Measurements from ENCODE around the gene C5AR1.
"Not testable (repeated sequence)": the region's sequence is repeated elsewhere in the genome, so short reads cannot be mapped to it uniquely, and the experiment has no call there.

Gene C5AR1

DNA sequence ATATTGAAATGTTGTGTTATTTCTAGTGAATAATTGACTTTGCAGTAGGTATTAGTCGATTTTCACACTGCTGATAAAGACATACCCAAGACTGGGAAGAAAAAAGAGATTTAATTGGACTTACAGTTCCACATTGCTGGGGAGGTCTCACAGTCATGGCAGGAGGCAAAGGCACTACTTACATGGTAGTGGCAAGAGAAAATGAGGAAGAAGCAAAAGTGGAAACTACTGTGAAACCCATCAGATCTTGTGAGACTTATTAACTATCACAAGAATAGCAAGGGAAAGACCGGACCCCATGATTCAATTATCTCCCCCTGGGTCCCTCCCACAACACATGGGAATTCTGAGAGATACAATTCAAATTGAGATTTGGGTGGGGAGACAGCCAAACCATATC lies 12.4 kb downstream of the C5AR1 start:
- no peak for DNase-seq (ENCODE audit: low spot score)
- TF ChIP-seq, protein P1, sequence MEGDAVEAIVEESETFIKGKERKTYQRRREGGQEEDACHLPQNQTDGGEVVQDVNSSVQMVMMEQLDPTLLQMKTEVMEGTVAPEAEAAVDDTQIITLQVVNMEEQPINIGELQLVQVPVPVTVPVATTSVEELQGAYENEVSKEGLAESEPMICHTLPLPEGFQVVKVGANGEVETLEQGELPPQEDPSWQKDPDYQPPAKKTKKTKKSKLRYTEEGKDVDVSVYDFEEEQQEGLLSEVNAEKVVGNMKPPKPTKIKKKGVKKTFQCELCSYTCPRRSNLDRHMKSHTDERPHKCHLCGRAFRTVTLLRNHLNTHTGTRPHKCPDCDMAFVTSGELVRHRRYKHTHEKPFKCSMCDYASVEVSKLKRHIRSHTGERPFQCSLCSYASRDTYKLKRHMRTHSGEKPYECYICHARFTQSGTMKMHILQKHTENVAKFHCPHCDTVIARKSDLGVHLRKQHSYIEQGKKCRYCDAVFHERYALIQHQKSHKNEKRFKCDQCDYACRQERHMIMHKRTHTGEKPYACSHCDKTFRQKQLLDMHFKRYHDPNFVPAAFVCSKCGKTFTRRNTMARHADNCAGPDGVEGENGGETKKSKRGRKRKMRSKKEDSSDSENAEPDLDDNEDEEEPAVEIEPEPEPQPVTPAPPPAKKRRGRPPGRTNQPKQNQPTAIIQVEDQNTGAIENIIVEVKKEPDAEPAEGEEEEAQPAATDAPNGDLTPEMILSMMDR (IDR thresholded peaks at IDR 0.05; ENCODE audit: extremely low read depth, missing control alignments): no peak

DNA sequence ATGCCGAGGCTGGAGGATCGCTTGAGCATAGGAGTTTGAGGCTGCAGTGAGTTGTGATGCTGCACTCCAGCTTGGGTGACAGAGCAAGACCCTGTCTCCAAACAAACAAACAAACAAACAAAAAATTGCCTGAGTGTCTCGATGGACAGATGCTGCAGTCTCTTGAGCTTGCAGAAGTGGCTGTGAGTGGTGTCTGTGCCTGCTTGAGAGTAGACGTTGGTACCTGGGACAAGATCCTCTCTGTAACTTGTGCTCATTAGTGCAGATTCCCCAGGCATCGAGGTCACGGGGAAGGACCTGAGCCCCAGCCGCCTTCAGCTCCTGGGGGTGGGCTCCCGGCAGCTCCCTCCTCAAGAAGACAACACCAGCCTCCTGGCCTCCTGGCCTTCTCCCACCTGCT lies 13.7 kb downstream of the C5AR1 start:
- no peak for DNase-seq (ENCODE audit: low spot score)
- TF ChIP-seq, protein P1 (IDR thresholded peaks at IDR 0.05; ENCODE audit: extremely low read depth, missing control alignments): no peak

DNA sequence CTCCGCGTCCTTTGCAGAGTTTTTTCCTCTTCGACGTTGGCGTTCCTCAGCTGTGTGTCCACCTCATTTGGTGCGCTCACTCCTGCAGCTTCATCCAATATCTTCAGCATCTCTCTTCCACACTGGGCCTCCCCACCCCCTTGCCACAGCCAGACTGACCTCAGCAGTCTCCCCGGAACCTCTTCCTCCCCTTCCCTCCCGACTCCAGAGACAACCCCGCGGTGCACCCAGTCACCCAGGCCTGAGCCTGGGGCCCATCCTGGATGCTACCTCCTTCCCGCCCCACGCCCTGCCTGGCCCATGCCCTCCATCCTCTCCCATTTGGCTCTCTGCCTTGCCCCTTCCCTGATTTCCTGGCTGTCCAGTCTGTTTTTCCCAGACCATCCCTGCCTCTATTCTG lies 14.2 kb downstream of the C5AR1 start:
- TF ChIP-seq, protein P1 (IDR thresholded peaks at IDR 0.05; ENCODE audit: extremely low read depth, missing control alignments): no peak
- DNase-seq (ENCODE audit: low spot score): no peak

DNA sequence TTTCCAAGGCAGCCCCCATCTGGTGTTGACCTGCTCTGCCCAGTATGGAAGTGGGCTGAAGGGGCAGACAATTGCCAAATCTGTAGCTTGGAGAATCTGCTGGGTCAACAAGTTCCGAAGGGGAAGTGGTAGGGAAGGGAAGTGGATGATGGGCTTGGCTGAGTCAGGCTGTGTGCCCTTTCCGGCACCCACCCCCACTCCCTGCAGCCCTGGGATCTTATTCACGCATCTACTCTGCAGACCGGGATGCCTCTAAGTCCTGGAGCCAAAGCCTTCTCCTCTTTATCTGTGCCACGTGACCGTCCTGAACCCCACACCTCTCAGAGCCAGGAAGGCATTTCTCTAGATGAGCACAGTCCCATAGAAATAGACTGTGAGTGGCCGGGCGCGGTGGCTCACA lies 14.8 kb downstream of the C5AR1 start:
- TF ChIP-seq, protein P1 (IDR thresholded peaks at IDR 0.05; ENCODE audit: extremely low read depth, missing control alignments): no peak
- no peak for DNase-seq (ENCODE audit: low spot score)

DNA sequence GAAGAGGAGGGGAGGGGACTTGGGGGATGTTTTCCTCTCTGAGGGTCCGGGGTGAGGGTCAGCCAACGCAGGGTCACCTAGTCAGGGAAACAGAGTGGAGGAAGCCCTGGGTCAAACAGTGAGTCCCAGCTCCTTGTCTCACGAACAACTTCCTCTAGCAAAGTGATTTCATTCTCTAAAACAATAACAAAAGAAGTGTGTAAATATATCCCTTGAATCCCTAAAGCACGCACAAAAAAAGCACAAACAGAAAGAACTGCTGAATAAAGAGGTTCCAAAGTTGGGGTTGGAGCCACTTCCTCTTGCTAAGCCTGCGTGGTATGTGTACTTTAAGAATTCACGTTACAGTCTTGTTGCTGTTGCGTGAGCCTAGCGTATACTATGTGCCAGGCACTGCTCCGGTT lies 20.8 kb downstream of the C5AR1 start:
- no peak for DNase-seq (ENCODE audit: low spot score)
- TF ChIP-seq, protein P1 (IDR thresholded peaks at IDR 0.05; ENCODE audit: extremely low read depth, missing control alignments): no peak

DNA sequence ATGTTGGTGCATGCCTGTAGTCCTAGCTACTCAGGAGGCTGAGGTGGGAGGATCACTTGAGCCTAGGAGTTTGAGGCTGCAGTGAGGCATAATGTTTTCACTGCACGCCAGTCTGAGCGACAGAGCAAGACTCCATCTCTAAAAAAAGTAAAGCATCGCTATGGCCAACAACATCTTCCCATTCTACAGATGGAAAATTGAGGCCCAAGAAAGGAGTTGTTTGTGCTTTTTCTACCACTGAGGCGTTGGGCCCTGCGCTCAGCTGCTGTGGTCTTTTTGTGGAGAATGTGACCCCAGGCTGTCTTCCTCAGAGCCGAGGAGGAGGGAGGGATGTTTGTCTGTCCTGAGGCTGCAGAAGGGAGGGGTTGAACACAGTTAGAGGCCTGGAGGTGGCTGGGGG lies 21.8 kb downstream of the C5AR1 start:
- TF ChIP-seq, protein P1 (IDR thresholded peaks at IDR 0.05; ENCODE audit: extremely low read depth, missing control alignments): no peak
- DNase-seq (ENCODE audit: low spot score): no peak

DNA sequence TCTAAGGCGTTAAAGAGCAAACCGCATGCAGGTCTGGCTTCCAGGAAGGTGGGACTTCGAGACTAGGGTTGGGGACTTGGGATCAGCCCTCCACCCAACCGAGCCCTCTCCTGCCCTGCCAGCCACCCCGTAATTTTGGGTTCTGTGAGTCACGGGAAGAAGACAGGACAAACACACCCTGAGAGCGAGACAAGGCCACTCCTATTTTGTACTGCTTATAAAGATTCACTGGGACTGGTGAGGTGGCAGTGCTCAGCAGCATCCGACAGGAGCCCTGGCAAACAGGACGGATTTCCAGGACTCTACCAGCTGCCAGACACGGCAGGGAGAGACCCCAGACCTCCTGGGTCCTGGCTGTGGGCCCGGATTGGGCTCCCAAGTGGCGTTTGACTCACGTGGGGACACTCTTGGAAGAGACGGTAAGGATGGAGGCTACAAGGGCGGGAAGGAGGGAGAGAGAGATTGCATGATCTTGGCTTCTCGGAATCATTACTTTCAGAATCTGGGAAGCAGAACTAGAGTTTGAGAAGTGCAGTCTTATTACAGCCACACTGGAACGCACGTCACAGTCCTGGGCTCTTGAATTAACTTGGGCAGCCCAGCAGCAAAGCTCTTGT lies 22.4 kb downstream of the C5AR1 start, which contains the start of gene C5AR2:
Gene C5AR2 (plus strand): TSS at position 245 of the 617 bp plus-strand sequence. CDS start 8,625 bp downstream, outside the sequence.
- TF ChIP-seq, protein P1 (IDR thresholded peaks at IDR 0.05; ENCODE audit: extremely low read depth, missing control alignments): no peak

DNA sequence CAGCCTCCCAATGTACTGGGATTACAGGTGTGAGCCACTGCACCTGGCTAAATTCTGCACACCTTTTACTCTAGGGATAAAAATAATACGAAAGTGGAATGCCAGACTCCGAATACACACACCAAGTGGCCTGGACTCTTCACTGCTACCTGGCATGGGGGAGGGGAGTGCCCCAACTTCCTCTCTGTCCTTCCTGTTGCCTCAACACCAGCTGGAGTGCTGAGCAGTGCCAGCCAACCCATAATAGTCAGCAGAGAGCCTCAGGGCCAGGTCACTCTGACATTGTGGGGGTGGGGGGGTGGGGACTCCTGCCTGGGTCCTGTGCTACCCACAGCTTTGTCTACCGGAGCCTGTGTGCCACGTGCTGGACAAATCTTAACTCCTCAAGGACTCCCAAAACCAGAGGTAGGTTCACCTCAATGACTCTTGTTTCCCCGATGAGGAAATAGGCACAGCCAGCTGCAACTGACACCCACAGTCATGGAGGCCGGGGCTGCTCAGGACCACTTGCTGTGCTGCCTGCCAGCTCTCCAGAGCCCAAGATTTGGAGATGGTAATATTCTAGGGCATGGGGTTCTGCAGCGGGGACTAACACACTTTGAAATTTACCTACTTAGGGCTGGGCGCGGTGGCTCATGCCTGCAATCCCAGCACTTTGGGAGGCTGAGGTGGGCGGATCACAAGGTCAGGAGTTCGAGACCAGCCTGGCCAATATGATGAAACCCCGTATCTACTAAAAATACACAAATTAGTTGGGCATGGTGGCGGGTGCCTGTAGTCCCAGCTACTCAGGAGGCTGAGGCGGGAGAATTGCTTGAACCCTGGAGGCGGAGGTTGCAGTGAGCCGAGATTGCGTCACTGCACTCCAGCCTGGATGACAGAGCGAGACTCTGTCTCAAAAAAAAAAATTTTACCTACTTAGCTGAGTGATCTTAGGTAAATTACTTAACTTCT lies 27.4 kb downstream of the C5AR1 start:
- not testable (repeated sequence) for DNase-seq (ENCODE audit: low spot score)

More for the DNA sequence above, 22.4 kb downstream of the C5AR1 start, which contains the start of gene C5AR2:
- DNase-seq (ENCODE audit: low spot score): no peak
